Measurements from ENCODE around the gene SDCBP2.

SDCBP2 gene

GRCh38 chr20:1312904-1313235 is 16.1 kb downstream of the SDCBP2 start:
- no peak for TF ChIP-seq REST (IDR thresholded peaks at IDR 0.05; ENCODE audit: low read depth)
- no peak for TF ChIP-seq NFIC (IDR thresholded peaks at IDR 0.05)
- no peak for TF ChIP-seq ZBTB7A (IDR thresholded peaks at IDR 0.05; ENCODE audit: low read depth)
- no peak for TF ChIP-seq USF1 (IDR thresholded peaks at IDR 0.05)
- no peak for TF ChIP-seq EP300 (IDR thresholded peaks at IDR 0.05; ENCODE audit: borderline replicate concordance)
- no peak for TF ChIP-seq MAX (IDR thresholded peaks at IDR 0.05)

DNA sequence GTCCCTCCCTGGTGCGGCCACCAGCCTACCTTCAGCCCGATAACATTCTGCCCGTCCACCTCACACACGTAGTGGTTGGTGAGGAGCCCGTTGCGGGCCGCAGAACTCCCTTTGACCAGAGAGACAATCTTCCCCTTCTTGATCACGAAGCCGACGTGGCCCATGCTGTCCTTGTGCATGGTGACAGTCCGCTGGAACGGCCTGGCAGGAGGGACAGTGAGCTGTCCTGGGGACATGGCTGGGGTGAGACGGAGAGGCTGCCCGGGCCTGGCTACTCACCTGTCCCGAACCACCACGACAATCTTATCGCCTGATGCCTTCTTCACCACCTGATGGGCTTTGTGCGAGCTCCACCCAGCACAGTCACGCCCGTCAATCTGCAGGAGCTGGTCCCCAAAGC is 16.6 kb downstream of the SDCBP2 start:
- TF ChIP-seq NFIC (IDR thresholded peaks at IDR 0.05) (no peak), REST (IDR thresholded peaks at IDR 0.05; ENCODE audit: low read depth) (no peak), CEBPB (IDR thresholded peaks at IDR 0.05) (no peak), TEAD4 (IDR thresholded peaks at IDR 0.05) (no peak), TAF1 (IDR thresholded peaks at IDR 0.05; ENCODE audit: low read depth) (no peak)

- TF ChIP-seq FOXM1 (IDR thresholded peaks at IDR 0.05; ENCODE audit: borderline replicate concordance, low read depth) = no peak
- no peak for TF ChIP-seq NFIC (IDR thresholded peaks at IDR 0.05)
- no peak for TF ChIP-seq RAD21 (IDR thresholded peaks at IDR 0.05; ENCODE audit: low read depth)
- TF ChIP-seq YY1 (IDR thresholded peaks at IDR 0.05; ENCODE audit: low read depth) = no peak
- no peak for TF ChIP-seq CREB1 (IDR thresholded peaks at IDR 0.05; ENCODE audit: low read depth)
- no peak for TF ChIP-seq CEBPB (IDR thresholded peaks at IDR 0.05)
- no peak for TF ChIP-seq USF1 (IDR thresholded peaks at IDR 0.05)
- no peak for TF ChIP-seq REST (IDR thresholded peaks at IDR 0.05; ENCODE audit: low read depth)
- TF ChIP-seq TEAD4 (IDR thresholded peaks at IDR 0.05) = no peak
- TF ChIP-seq EGR1 (IDR thresholded peaks at IDR 0.05) = no peak
- TF ChIP-seq TAF1 (IDR thresholded peaks at IDR 0.05; ENCODE audit: low read depth) = no peak
- TF ChIP-seq EP300 (IDR thresholded peaks at IDR 0.05; ENCODE audit: borderline replicate concordance) = no peak
These were observed 18.3 kb downstream of the SDCBP2 start for GRCh38 chr20:1310506-1311190.

GRCh38 chr20:1310071-1310470 is 18.9 kb downstream of the SDCBP2 start:
- TF ChIP-seq CREB1 (IDR thresholded peaks at IDR 0.05; ENCODE audit: low read depth) (no peak), MAX (IDR thresholded peaks at IDR 0.05) (no peak), USF1 (IDR thresholded peaks at IDR 0.05) (no peak), TEAD4 (IDR thresholded peaks at IDR 0.05) (no peak), TAF1 (IDR thresholded peaks at IDR 0.05; ENCODE audit: low read depth) (no peak), REST (IDR thresholded peaks at IDR 0.05; ENCODE audit: low read depth) (no peak), EGR1 (IDR thresholded peaks at IDR 0.05) (no peak)
